Skeletal muscle cell (primary cell): ENCODE measurements around the gene XPNPEP3.
"Not testable (repeated sequence)": the region's sequence is repeated elsewhere in the genome, so short reads cannot be mapped to it uniquely, and the experiment has no call there.

ENCODE experiments used
- DNase-seq: peaks from one replicate; pipeline ENCODE4 v3.0.0-alpha.2; 2010; ENCODE audit warnings: low read depth
- H3K4me3 ChIP-seq: 2 replicates; pipeline ENCODE4 v1.5.1; 2011; ENCODE audit warnings: low read depth, mild to moderate bottlenecking, control low read depth, low read length, moderate library complexity

The XPNPEP3 gene

DNA sequence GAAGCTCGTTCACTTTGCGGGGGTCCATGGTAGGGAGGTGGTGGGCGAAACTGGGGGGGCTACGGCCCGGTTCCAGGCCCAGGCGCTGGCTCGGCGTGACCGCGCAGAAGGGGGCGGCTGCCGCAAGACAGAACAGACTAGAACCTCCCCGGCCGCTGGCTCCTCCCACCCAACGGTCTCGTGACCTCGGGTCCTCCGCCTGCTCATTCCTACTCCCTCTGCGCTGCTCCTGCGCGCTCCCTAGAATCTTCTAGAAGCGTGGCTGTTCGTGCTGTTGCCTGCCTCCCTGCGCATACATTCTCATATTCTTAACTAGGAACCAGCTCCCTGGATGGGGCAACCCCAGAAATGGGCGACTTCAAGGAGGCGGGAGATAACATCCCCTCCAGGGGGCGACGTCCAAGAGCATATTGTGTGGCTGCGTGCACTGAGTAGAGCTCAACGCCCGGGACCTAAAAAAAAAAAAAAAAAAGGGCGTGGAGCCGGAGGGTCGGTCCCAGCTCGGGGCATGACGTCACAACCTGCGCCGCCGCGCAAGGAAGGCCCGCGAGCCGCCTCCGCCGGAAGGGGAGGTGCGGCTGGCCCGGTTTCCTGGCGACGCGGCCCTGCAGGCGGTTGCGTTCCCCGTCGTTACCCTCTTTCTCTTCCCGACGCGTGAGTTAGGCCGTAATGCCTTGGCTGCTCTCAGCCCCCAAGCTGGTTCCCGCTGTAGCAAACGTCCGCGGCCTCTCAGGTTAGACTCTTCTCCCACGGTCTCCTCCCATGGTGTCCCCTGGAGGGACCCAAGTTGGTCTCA is at the start of gene XPNPEP3, which contains the start of gene ST13:
Gene XPNPEP3 (plus strand): TSS at position 636 of the 796 bp plus-strand sequence. CDS start 34 bp downstream, at position 670.
Gene ST13 (minus strand): TSS at position 127 of the 796 bp plus-strand sequence. CDS start 99 bp downstream, at position 28.
- H3K4me3 ChIP-seq: peak within 1 kb of the TSS; percentile 100
- peak; percentile 89 for DNase-seq

DNA sequence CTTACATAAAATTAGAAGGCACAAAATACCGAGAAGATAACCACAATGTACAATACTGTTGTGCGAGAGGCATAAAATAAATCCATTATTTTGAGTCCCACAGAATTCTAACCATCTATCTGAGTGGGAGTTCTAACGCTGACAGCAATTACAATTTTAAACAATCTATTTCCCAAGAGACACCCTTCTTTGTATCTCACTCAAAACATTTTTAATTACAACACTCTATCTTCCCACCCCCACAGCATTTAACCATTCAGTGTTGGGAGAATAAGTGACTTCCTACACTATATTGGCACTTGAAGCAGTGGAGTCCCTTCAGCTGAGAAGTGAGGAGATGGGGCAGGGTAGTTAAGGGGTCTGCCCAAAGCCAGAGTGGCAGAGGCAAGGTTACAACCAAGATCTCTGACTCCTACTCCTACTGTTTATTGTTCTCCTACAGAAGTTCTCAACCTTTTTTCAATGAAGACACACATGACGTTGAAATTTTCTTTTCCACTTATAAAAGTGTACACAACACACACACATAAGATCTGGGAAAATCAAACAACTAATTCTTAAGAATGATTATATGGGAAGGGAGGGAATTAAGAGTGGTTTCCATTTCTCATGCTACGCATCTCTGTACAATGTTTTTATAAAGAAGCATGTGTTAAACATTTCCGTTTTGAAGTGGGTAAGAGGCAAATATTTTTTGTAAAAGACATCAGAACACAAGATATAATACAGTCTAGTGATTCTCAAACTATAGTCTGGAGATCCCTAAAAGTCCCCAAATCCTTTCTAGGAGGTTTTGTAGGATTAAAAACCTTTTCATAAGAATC is 48.7 kb upstream of the XPNPEP3 start:
- no peak overlapping the region for H3K4me3 ChIP-seq
- no peak for DNase-seq

DNA sequence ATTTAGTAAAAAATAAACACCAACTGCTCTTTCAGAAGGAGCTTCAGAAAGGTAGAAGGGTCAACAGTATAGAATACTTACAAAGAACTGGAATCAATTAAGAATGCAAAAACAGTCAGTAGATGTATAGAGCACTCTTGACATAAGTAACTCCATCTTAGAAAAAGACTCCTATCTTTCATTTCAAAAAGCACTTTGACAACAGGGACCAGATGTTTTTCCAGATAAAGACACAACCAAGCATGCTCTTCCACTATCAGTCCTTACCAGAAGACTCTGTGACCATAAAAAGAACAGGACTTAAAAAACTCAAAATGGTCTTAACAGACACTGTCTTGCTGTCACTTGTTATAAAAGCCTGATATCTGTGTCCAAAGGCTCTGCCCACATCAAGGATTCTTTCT is 43.0 kb upstream of the XPNPEP3 start:
- no peak overlapping the region for H3K4me3 ChIP-seq
- DNase-seq: no peak

DNA sequence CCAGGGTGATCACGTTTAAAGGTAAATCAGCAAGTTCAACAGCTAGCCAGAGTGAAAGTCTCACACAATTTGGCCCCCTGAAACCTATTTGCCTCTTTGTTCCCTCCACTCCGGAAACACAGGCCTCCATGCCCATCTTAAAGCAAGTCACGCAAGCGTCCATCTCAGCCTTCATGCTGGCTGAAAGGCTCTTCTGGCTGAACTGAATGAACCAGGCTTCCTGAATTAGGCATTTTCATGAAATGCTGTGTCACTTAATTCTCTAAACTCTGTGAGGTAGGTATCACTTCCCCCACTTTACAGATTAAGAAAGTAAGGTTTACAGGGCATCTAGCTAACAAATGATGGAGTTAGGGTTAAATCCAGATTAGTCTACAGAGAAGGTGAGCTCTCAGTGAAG is 39.2 kb upstream of the XPNPEP3 start:
- H3K4me3 ChIP-seq: no peak overlapping the region

DNA sequence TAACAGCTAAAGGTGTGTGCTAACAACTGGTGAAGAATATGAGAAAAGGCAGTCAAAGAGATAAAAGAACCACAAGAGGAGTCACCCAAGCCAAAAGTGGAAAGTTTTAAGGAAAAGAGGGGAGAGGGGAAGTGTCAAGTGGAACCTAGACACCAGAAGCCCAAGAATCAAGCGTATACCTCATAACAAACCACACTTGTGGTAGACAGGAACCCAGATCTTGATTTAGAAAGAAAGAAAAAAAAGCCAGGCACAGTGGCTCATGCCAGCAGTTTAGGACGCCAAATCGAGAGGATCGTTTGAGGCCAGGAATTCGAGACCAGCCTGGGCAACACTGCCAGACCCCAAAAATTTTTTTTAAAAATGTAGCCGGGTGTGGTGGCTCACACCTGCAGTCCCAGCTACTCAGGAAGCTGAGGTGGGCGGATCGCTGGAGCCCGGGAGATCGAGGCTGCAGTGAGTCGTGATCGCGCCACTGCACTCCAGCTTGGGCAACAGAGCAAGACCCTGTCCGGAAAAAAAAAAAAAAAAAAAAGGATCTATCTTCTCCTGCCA is 38.7 kb upstream of the XPNPEP3 start:
- DNase-seq: no peak
- H3K4me3 ChIP-seq: peak overlapping the region; percentile 84

More for the DNA sequence above, 39.2 kb upstream of the XPNPEP3 start:
- no peak for DNase-seq

DNA sequence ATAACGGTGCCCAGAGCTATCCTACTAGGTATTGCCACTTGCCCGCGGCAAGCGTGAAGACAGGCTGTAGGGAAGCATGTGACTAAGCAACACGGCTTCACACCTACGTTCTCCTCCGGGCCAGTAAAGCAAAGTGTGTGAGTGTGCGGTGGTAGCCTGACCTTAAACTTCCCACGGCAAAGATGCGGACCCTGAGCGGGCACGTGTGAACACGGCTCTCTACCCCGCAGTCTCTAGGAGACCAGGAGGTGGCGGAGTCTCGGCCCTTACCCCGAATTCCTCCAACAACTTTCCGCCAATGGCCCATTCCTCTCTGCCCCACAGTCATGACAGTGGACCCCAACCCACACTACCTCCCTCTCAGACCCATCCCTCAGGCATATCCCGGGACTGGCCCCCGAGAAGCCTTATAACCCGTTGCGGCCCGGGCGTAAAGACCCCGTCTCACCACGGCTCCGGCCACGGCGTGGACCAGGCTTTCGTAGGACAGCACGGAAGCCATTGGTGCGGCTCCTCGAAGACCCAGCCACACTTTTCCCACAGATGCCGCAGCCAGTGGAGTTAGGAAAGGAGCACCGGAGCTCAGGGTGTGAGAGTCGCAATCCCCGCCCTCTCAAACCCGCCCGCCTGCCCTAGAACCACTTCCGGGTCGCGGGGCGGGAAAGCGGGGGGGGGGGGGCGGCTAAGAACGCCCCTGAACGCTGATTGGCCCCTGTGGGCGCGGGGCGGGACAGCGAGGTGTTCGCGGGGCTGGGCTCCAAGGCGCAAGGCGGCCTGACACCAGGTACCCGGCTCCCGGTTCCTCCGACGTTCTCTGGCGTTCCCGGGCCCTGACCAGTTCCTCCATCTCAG is 38.0 kb upstream of the XPNPEP3 start, which contains the start of gene SLC25A17:
Gene SLC25A17 (minus strand): TSS at position 600 of the 852 bp plus-strand sequence. CDS start 98 bp downstream, at position 502.
- peak; percentile 31 for DNase-seq
- H3K4me3 ChIP-seq: peak within 1 kb of the TSS; percentile 84

DNA sequence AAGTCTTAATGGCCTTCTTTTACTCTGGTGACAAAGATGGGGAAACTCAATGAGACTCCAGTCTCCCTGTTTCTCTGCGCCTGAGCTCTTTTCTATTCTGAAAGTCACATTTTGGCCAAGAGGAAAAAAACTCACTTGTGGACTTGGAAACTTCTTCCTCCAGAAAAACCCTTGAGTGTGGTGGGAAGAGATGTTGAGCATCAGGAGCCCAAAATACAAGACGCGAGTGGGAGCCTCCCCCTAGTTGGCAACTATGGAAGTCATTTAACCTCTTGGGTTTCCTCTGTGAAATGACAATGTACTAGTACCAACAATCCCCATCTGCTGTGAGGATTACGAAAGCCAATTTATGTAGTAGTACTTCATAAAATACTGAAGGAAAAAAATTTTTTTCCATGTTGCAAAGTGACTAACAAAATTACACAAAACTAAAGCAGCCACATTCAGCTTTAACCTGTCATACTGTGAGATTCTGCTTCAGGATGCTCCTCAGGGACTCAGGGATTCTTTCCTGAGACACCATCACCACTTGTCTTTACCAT is 37.3 kb upstream of the XPNPEP3 start:
- DNase-seq: no peak
- H3K4me3 ChIP-seq: peak overlapping the region; percentile 84

DNA sequence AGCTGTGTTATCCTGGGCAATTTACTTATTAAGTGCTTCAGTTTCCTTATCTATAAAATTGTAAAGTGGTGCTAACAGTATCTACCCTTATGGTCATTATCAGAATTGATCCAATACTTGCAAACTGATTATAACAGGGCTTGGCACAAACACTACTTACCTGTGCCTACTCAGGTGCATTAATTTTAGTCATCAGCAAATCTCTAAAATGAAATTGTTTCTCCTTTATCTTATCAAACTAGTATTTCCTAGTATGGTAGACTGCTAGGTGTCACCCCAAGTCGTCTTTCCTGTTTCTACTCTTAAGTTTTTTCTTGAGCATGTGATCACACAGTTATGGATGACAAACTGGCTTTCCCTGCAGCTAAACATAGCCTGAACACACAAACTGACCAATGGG is 33.5 kb upstream of the XPNPEP3 start:
- H3K4me3 ChIP-seq: no peak overlapping the region
- DNase-seq: no peak

DNA sequence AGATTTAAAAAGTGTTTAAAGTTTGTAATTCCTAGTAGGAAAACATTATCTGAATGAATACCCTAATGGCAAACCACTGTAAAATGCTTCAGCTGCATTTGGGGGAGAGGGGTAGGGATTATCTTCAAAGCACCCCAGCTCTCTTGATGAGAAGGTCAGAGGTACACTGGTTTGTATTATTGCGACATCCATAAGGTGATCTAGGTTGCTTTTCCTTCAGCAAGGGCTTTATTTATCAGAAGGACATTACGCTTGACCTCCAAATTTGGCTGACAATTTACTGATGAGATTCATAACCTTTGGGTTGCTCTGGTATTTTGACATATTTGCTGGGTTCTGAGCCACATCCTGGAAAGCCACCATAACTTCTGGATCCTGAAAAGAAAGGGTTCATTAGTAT is 30.7 kb upstream of the XPNPEP3 start:
- not testable (repeated sequence) for H3K4me3 ChIP-seq

DNA sequence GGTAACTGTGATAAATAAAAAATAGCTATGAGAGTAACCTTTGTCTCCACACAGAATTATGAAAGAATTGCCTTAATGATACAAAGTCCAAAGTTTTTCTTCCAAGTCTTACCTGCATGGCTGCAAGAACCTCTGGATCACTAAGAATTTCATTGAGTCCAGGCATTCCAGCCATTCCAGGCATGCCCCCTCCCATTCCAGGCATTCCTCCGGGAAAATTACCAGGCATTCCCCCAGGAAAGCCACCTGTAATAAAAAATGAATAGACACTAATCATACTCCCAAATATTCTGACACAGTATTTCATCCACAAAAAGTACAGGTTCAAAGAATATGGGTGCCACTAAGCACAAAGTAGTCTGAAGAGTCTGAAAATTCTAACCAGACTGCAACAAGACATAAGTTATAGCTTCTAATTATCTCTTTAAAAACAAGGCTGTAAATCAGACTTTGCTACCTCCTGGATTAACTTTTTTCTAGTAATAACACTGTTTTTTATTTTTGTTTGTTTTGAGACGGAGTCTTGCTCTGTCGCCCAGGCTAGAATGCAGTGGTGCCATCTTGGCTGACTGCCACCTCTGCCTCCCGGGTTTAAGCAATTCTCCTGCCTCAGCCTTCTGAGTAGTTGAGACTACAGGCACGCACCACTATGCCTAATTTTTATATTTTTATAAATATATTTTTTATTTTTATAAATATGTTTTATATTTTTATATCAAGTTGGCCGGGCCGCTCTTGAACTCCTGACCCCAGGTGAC is 29.8 kb upstream of the XPNPEP3 start:
- no peak overlapping the region for H3K4me3 ChIP-seq
- DNase-seq: no peak

More for the DNA sequence above, 30.7 kb upstream of the XPNPEP3 start:
- not testable (repeated sequence) for DNase-seq

DNA sequence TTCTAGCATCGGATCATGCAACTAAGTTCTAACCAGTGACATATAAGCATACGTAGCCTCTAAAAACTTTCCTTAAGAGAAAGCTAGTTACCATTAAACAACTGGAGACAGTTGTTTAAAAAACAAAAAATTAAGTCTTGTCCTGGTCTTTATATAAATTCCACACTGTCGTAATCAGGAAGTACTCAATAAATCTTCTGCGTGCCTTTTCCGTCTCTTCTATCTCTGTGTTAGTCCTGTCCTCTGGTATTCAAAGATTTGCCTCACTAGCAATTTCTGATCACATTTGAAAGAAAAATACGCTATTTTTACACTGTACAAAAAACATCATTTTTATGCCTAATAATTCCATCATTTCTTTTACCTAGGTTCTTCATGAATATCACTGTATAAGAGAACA is 27.8 kb upstream of the XPNPEP3 start:
- H3K4me3 ChIP-seq: no peak overlapping the region

DNA sequence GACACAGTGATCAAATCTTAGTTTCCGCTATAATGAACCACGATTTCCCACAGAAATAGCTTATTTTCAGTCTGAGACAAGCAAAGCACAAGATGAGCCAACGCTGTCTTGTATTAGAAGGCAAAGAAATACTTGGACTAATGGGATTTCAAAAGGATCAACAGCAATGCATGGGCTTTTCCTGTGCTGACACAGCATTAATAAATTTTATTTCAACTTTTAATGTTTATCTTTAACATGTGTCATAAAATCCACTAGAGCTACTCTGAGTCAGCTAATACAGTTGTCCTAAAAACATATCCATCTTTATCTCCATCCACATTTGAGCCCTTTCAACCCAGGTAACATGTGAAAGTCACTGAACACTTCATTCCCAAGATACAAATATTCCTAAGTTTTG is 22.3 kb upstream of the XPNPEP3 start:
- no peak for DNase-seq
- no peak overlapping the region for H3K4me3 ChIP-seq

More for the DNA sequence above, 27.8 kb upstream of the XPNPEP3 start:
- DNase-seq: no peak

DNA sequence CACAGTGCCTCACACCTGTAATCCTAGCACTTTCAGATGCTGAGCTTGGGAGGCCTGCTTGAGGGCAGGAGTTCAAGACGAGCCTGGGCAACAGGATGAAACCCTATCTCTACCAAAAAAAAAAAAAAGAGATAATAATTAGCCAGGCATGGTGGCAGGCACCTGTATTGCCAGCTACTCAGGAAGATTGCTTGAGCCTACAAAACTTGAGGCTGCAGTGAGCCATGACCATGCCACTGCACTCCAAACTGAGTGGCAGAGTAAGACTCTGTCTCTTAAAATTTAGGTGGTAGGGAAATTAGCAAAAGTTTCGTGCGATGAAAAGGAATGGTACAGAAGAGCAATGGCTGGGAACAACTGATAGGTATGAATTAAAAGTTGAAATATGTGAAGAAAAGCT is 18.5 kb upstream of the XPNPEP3 start:
- DNase-seq: no peak
- H3K4me3 ChIP-seq: no peak overlapping the region

DNA sequence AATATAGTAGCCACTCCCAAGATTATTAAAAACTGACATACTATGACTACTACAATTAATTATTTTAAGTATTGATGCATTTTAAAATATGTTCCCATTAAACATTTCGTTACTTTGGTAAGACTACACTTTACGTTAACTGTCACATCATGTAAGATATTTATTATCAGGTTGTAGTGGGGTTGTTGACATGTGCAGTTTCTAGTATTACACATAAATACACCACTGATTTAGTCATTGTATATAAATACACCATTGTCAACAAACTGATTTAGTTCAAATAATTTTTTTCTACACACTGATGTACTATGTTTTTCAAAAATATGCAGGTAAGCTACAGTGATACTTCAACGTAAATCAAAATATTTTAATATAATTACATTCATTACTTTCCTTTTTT is 12.0 kb upstream of the XPNPEP3 start:
- no peak for DNase-seq
- no peak overlapping the region for H3K4me3 ChIP-seq

DNA sequence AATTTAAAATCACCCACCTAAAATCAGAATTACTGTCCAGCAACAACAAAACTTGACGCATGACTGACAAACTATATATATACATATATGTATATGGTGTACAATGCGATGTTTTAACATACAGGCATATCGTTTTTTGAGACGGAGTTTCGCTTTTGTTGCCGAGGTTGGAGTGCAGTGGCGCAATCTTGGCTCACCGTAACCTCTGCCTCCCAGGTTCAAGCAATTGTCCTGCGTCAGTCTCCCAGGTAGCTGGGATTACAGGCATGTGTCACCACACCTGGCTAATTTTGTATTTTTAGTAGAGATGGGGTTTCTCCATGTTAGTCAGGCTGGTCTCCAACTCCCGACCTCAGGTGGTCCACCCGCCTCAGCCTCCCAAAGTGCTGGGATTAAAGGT is 11.1 kb upstream of the XPNPEP3 start:
- H3K4me3 ChIP-seq, DNase-seq: not testable (repeated sequence)

DNA sequence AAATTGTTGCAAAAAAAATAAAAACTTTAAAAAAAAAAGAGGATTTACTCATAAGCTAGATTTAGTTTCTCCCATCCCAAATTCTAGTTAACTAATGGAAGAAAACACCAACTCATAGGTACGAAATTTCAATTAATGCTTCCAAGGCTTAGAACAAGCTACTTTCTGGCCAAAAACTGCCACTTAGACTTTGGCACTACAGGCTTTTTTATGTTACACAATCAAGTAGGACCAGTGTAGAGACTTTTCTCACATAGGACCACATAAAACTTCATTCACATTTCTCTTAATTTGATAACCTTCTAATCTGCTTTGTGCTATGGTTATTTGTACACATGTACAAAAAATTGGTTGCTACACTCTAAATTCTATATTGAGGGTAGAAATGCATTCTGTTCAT is 3.6 kb upstream of the XPNPEP3 start:
- DNase-seq: no peak
- H3K4me3 ChIP-seq: no peak overlapping the region

DNA sequence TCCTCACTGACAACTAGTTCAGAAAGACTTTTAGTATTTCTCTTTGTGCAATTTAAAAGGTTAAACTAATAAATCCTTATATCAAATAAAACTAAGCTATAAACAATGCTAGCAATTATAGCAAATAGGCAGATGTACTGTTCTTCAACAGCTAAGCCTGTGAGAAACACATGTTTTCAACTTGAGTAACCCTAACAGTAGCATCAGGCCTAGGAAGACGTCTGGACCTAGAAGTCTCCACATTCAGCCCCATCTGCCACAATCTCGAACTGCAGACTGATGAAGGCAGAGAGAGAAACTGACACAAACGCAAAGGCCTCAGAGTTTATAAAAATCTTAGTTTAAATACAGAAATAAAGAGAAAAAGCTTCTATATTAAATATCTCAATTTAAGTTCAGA is 3.0 kb upstream of the XPNPEP3 start:
- DNase-seq: no peak
- peak overlapping the region; percentile 100 for H3K4me3 ChIP-seq
